Left renal pelvis (tissue), 4 donors: ENCODE data around the gene MANSC4. TPM values are rescaled to one million over a fixed set of nuclear protein-coding genes. Genes with fewer than 3 reads are reported as not detected.

Experiments
- DNase-seq, 4 donors: peaks; one replicate each; pipeline ENCODE4 v3.0.0-alpha.2; 2013; ENCODE audit warnings: low read depth in 4 of 4, low spot score in 3 of 4
- polyA plus RNA-seq, 4 donors: library from polyadenylated mRNA; unstranded; fragments of 120-200 nt; gene quantifications; one replicate each; pipeline ENCODE4 v1.2.1, GENCODE V29; 2013; ENCODE audit not compliant: insufficient read length in 4 of 4

Gene MANSC4
- polyA plus RNA-seq, 4 donors: 0.26 to 0.40 (median 0.33) TPM

GRCh38 chr12:27802511-27802910, 22.5 kb upstream of the MANSC4 start:
- DNase-seq: no peak

- no peak for DNase-seq
These were observed 21.6 kb upstream of the MANSC4 start for GRCh38 chr12:27801630-27802029.

GRCh38 chr12:27800819-27801218, 20.8 kb upstream of the MANSC4 start:
- no peak for DNase-seq

- no peak for DNase-seq
These were observed 17.4 kb upstream of the MANSC4 start for GRCh38 chr12:27797301-27798025.

- DNase-seq: no peak
These were observed 16.1 kb upstream of the MANSC4 start for GRCh38 chr12:27796128-27796527.

GRCh38 chr12:27794818-27795584, 15.0 kb upstream of the MANSC4 start:
- DNase-seq: no peak

GRCh38 chr12:27790179-27790578, 10.1 kb upstream of the MANSC4 start:
- DNase-seq: no peak

GRCh38 chr12:27787559-27787958, 7.5 kb upstream of the MANSC4 start:
- DNase-seq: no peak

- no peak for DNase-seq
These were observed 6.0 kb upstream of the MANSC4 start for GRCh38 chr12:27785882-27786570.

GRCh38 chr12:27782481-27782880, 2.4 kb upstream of the MANSC4 start:
- no peak for DNase-seq

- no peak for DNase-seq
These were observed 1.6 kb upstream of the MANSC4 start for GRCh38 chr12:27781680-27782079.

- peak in 2 of 4 donors; percentile 27 to 43 for DNase-seq
These were observed 774 bp upstream of the MANSC4 start for GRCh38 chr12:27780612-27781408.

- DNase-seq: peak in 2 of 4 donors; percentile 24 to 48
These were observed 568 bp downstream of the MANSC4 start for GRCh38 chr12:27779416-27779919.

GRCh38 chr12:27778206-27778605, 1.8 kb downstream of the MANSC4 start:
- no peak for DNase-seq

GRCh38 chr12:27777141-27777540, 2.9 kb downstream of the MANSC4 start:
- DNase-seq: no peak

- no peak for DNase-seq
These were observed 7.5 kb downstream of the MANSC4 start for GRCh38 chr12:27772328-27773049.

- DNase-seq: no peak
These were observed 8.3 kb downstream of the MANSC4 start for GRCh38 chr12:27771481-27772327.

- DNase-seq: no peak
These were observed 10.8 kb downstream of the MANSC4 start for GRCh38 chr12:27769142-27769673.

- DNase-seq: no peak
These were observed 13.4 kb downstream of the MANSC4 start for GRCh38 chr12:27766587-27766986.
